IMR-90 (cell line): ENCODE measurements around the gene MSI2. TPM values are rescaled to one million over a fixed set of nuclear protein-coding genes. Genes with fewer than 3 reads are reported as not detected.

Source experiments
- ATAC-seq: fragments of 200-7000 bp; cut with Tn5 transposase; 2 replicates; pipeline ENCODE4 v1.9.1; 2020; ENCODE audit warnings: low read depth, mild to moderate bottlenecking, moderate library complexity
- BruUV-seq: library from RNA; stranded (reverse); fragments of 400-500 nt; replicated peaks from 2 replicates; lab custom pipeline; 2021; lab: Mats Ljungman, UMichigan
- CTCF ChIA-PET: fragments of 300-600 bp; formaldehyde crosslinking; extraction: SDS; loops from one replicate; lab custom pipeline; 2021; ENCODE audit warnings: antibody characterized with exemption; lab: Yijun Ruan, JAX
- POLR2A ChIA-PET: fragments of 300-600 bp; sonication (Branson Sonifier 250); formaldehyde crosslinking; loops from one replicate; lab custom pipeline; 2022; ENCODE audit warnings: antibody characterized with exemption; ENCODE audit not compliant: unreplicated experiment; lab: Charles Lee
- DNase-seq: peaks from one replicate; pipeline ENCODE4 v3.0.0; 2013
- H2AFZ ChIP-seq: replicated peaks from 2 replicates; pipeline ENCODE3; 2013; ENCODE audit warnings: low read length, mild to moderate bottlenecking; ENCODE audit not compliant: poor library complexity
- H2AK5ac ChIP-seq: 2 replicates; pipeline ENCODE4 v1.6.1; 2013; ENCODE audit warnings: low read depth, low read length, inconsistent platforms
- H2AK9ac ChIP-seq: replicated peaks from 2 replicates; pipeline ENCODE3; 2013; ENCODE audit warnings: mild to moderate bottlenecking, low read depth, low read length, moderate library complexity; ENCODE audit not compliant: poor library complexity
- H2BK120ac ChIP-seq: 2 replicates; pipeline ENCODE4 v1.6.1; 2013; ENCODE audit warnings: low read depth, low read length, inconsistent platforms
- H2BK15ac ChIP-seq: 3 replicates; pipeline ENCODE4 v1.6.1; 2013; ENCODE audit warnings: low read depth, low read length, inconsistent platforms
- H2BK20ac ChIP-seq: 2 replicates; pipeline ENCODE4 v1.6.1; 2013; ENCODE audit warnings: low read depth, mild to moderate bottlenecking, inconsistent platforms, low read length, moderate library complexity
- H2BK5ac ChIP-seq: 2 replicates; pipeline ENCODE4 v1.6.1; 2013; ENCODE audit warnings: mild to moderate bottlenecking, low read depth, low read length, inconsistent platforms; ENCODE audit not compliant: poor library complexity, severe bottlenecking
- H3K14ac ChIP-seq: replicated peaks from 2 replicates; pipeline ENCODE4 v1.6.1; 2013; ENCODE audit warnings: low read depth, low read length, inconsistent platforms
- H3K18ac ChIP-seq: 2 replicates; pipeline ENCODE4 v1.6.1; 2013; ENCODE audit warnings: low read depth, low read length, control low read depth
- H3K23ac ChIP-seq: 2 replicates; pipeline ENCODE4 v1.6.1; 2013; ENCODE audit warnings: low read depth, low read length, inconsistent platforms
- H3K27ac ChIP-seq: 2 replicates; pipeline ENCODE4 v1.5.1; 2013; ENCODE audit warnings: mild to moderate bottlenecking, control low read depth, low read length; ENCODE audit not compliant: insufficient read depth
- H3K27me3 ChIP-seq: 2 replicates; pipeline ENCODE4 v1.6.1; 2013; ENCODE audit warnings: low read length; ENCODE audit not compliant: control insufficient read depth, insufficient read depth
- H3K36me3 ChIP-seq: 2 replicates; pipeline ENCODE4 v1.6.1; 2013; ENCODE audit warnings: low read length, mixed read lengths; ENCODE audit not compliant: control insufficient read depth, insufficient read depth
- H3K4ac ChIP-seq: 2 replicates; pipeline ENCODE4 v1.6.1; 2013; ENCODE audit warnings: low read depth, low read length, inconsistent platforms
- H3K4me1 ChIP-seq: 2 replicates; pipeline ENCODE4 v1.6.1; 2013; ENCODE audit warnings: low read length, mixed read lengths; ENCODE audit not compliant: control insufficient read depth, insufficient read depth
- H3K4me2 ChIP-seq: 2 replicates; pipeline ENCODE4 v1.6.1; 2013; ENCODE audit warnings: low read depth, mild to moderate bottlenecking, control low read depth, low read length, moderate library complexity
- H3K4me3 ChIP-seq: 2 replicates; pipeline ENCODE4 v1.5.1; 2013; ENCODE audit warnings: low read depth, mild to moderate bottlenecking, control low read depth, low read length, moderate library complexity; ENCODE audit not compliant: insufficient read depth
- H3K56ac ChIP-seq: 2 replicates; pipeline ENCODE4 v1.6.1; 2013; ENCODE audit warnings: low read length, inconsistent platforms; ENCODE audit not compliant: insufficient read depth; ENCODE audit errors: extremely low read depth
- H3K79me1 ChIP-seq, 2 experiments: 2 replicates each; pipeline ENCODE4 v1.6.1; 2013; ENCODE audit warnings: low read length in 2 of 2, inconsistent platforms in 1 of 2, low read depth in 1 of 2
- H3K9ac ChIP-seq: 2 replicates; pipeline ENCODE4 v1.6.1; 2013; ENCODE audit warnings: low read depth, low read length, control low read depth
- H3K9me1 ChIP-seq: 2 replicates; pipeline ENCODE4 v1.6.1; 2013; ENCODE audit warnings: low read length, inconsistent platforms; ENCODE audit not compliant: insufficient read depth
- H3K9me3 ChIP-seq: 2 replicates; pipeline ENCODE4 v1.6.1; 2013; ENCODE audit warnings: low read length; ENCODE audit not compliant: control insufficient read depth, insufficient read depth
- H4K20me1 ChIP-seq: 2 replicates; pipeline ENCODE4 v1.6.1; 2013; ENCODE audit warnings: low read length, inconsistent platforms; ENCODE audit not compliant: insufficient read depth
- H4K5ac ChIP-seq: 2 replicates; pipeline ENCODE4 v1.6.1; 2013; ENCODE audit warnings: mild to moderate bottlenecking, low read depth, low read length, control low read depth
- H4K8ac ChIP-seq, 2 experiments: 2 replicates each; pipeline ENCODE4 v1.6.1; 2013; ENCODE audit warnings: low read depth in 2 of 2, low read length in 2 of 2, control low read depth in 1 of 2, inconsistent platforms in 1 of 2
- H4K91ac ChIP-seq: 2 replicates; pipeline ENCODE4 v1.6.1; 2013; ENCODE audit warnings: low read depth, low read length, inconsistent platforms; ENCODE audit not compliant: insufficient read depth
- MXI1 ChIP-seq: IDR thresholded peaks from 2 replicates; pipeline ENCODE4 v1.6.1; 2012; ENCODE audit warnings: low read depth, mild to moderate bottlenecking, low read length, moderate library complexity, borderline replicate concordance
- RAD21 ChIP-seq: IDR thresholded peaks from 2 replicates; pipeline ENCODE4 v1.6.1; 2012; ENCODE audit warnings: low read length, improper control_type of control experiment
- WGBS, 2 experiments: methylation state at CpG; one replicate each; pipeline versions ENCODE4 v1.1.5 to v1.1.7; 2013; ENCODE audit warnings: missing lambda C conversion rate in 2 of 2; ENCODE audit not compliant: insufficient read length in 1 of 2; ENCODE audit errors: extremely low coverage in 2 of 2; 5-methylcytosine and 5-hydroxymethylcytosine counted together
- dilution Hi-C: fragments of 300-500 bp; cut with HindIII; formaldehyde crosslinking; loops from one replicate; pipeline ENCODE4 v1.14.3; 2018; ENCODE audit warnings: low sequenced_read_pairs; ENCODE audit not compliant: unreplicated experiment
- in situ Hi-C: fragments of 300-500 bp; cut with MboI; formaldehyde crosslinking; loops from 3 replicates; pipeline ENCODE4 v1.14.3; 2019; ENCODE audit warnings: low sequenced_read_pairs, inconsistent platforms, mixed read lengths
- intact Hi-C: fragments of 100-400 bp; cut with micrococcal nuclease; formaldehyde crosslinking; loops from 2 replicates; pipeline ENCODE4 v1.10.0; 2022
- polyA plus RNA-seq, 3 experiments: library from polyadenylated mRNA; depleted of rRNA; stranded (reverse); fragments of >200 nt; gene quantifications; 2 replicates each; pipeline ENCODE4 v1.2.3, GENCODE V29; 2012; ENCODE audit warnings: low replicate concordance in 1 of 3
- total RNA-seq: library from RNA; depleted of rRNA; stranded (reverse); fragments of >200 nt; gene quantifications from 2 replicates; pipeline ENCODE4 v1.2.3, GENCODE V29; 2012
- TF ChIP-seq, protein P1 (sequence below): conservative IDR thresholded peaks from 2 replicates; pipeline ENCODE4 v1.5.1; 2012; ENCODE audit warnings: mild to moderate bottlenecking, low read depth, low read length, improper control_type of control experiment

MSI2 gene
- total and polyA plus RNA-seq, 2 of the 4 experiments (the other 2 are of a cell fraction), result 13.0 to 16.0 TPM

DNA sequence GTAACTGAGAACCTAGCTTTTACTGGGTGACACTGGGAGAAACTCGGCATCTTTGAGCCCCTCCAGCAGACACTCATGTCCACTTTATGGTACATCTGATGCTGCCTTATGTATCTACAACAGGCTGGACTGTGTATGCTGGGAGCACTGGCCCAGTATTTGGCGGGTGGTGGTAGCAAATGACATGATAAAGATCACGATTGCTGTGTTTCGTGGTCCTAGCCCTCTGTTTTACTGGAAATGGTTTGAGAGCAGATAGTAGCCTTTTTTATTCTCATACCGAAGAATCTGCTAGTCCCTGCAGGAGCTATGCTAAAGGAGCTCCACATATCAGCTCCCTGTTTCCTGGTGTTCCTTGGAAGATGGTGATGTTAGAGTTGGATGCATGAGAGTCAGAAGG, 338.4 kb downstream of the MSI2 start:
- H2BK20ac ChIP-seq, result no peak overlapping the region
- H2BK5ac ChIP-seq, result no peak overlapping the region
- no peaks in the 10 kb centered on the region for H4K20me1 ChIP-seq
- H3K79me1 ChIP-seq, result no peaks in the 10 kb centered on the region
- BruUV-seq, result no TSS peak
- H2BK15ac ChIP-seq, result no peak overlapping the region
- no peak overlapping the region for H4K91ac ChIP-seq
- H3K9me1 ChIP-seq, result no peaks in the 10 kb centered on the region; the same call in 1 of the 2 replicates
- no peak overlapping the region for H2AK9ac ChIP-seq
- H2BK120ac ChIP-seq, result no peak overlapping the region
- H3K4me3 ChIP-seq, result no peak overlapping the region
- H4K5ac ChIP-seq, result no peak overlapping the region
- peaks cover 3% of the 10 kb centered on the region for H3K9me3 ChIP-seq
- H3K23ac ChIP-seq, result no peak overlapping the region
- ChIA-PET CTCF (no interaction called here), POLR2A (no interaction called here)
- no peak for TF ChIP-seq MXI1
- no peak for TF ChIP-seq RAD21
- TF ChIP-seq, protein P1, sequence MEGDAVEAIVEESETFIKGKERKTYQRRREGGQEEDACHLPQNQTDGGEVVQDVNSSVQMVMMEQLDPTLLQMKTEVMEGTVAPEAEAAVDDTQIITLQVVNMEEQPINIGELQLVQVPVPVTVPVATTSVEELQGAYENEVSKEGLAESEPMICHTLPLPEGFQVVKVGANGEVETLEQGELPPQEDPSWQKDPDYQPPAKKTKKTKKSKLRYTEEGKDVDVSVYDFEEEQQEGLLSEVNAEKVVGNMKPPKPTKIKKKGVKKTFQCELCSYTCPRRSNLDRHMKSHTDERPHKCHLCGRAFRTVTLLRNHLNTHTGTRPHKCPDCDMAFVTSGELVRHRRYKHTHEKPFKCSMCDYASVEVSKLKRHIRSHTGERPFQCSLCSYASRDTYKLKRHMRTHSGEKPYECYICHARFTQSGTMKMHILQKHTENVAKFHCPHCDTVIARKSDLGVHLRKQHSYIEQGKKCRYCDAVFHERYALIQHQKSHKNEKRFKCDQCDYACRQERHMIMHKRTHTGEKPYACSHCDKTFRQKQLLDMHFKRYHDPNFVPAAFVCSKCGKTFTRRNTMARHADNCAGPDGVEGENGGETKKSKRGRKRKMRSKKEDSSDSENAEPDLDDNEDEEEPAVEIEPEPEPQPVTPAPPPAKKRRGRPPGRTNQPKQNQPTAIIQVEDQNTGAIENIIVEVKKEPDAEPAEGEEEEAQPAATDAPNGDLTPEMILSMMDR, result no peak
- no peak overlapping the region for H3K14ac ChIP-seq
- H3K27me3 ChIP-seq, result no peaks in the 10 kb centered on the region
- H2AK5ac ChIP-seq, result no peak overlapping the region
- H3K27ac ChIP-seq, result no peak overlapping the region
- H3K4me2 ChIP-seq, result no peak overlapping the region
- H3K18ac ChIP-seq, result no peak overlapping the region
- H3K56ac ChIP-seq, result no peak overlapping the region
- in situ Hi-C loops (loop anchor here (10.0 kb wide), 1 partner anchor 150 kb away; the partner anchor contains the start of gene CCDC182), dilution Hi-C loops (no loop called here), intact Hi-C loops (loop anchor here (5.0 to 10.0 kb wide), 3 partner anchors 352 to 518 kb away; no protein-coding TSS in a partner anchor)
- WGBS, 2 experiments, result no CpG with 5 or more reads among the region's 5 CpGs
- no peak overlapping the region for H2AFZ ChIP-seq
- H3K9ac ChIP-seq, result no peak overlapping the region
- H3K4ac ChIP-seq, result no peak overlapping the region
- ATAC-seq (no peak), DNase-seq (no peak)
- H4K8ac ChIP-seq, result no peak overlapping the region
- H3K36me3 ChIP-seq, result no peaks in the 10 kb centered on the region
- H3K4me1 ChIP-seq, result no peaks in the 10 kb centered on the region
